Spinal cord (tissue), 10 donors: Measurements from ENCODE around the gene IER3. TPM values are rescaled to one million over a fixed set of nuclear protein-coding genes. Genes with fewer than 3 reads are reported as not detected.
"Not testable (repeated sequence)": the region's sequence is repeated elsewhere in the genome, so short reads cannot be mapped to it uniquely, and the experiment has no call there.

Experiments
- DNase-seq, 6 donors: peaks; one replicate each; pipeline versions ENCODE4 v3.0.0 to v3.0.0-alpha.2; 2013 to 2015; ENCODE audit warnings: low spot score in 6 of 6, low read depth in 4 of 6
- H3K27ac ChIP-seq: one replicate; pipeline ENCODE4 v1.5.1; 2013; ENCODE audit warnings: low read depth, low read length, control low read depth
- H3K27me3 ChIP-seq: one replicate; pipeline ENCODE4 v1.6.1; 2013; ENCODE audit warnings: low read length; ENCODE audit not compliant: control insufficient read depth, insufficient read depth
- H3K36me3 ChIP-seq: one replicate; pipeline ENCODE4 v1.6.1; 2013; ENCODE audit warnings: low read length; ENCODE audit not compliant: control insufficient read depth, insufficient read depth
- H3K4me1 ChIP-seq: one replicate; pipeline ENCODE4 v1.6.1; 2013; ENCODE audit warnings: low read length; ENCODE audit not compliant: control insufficient read depth, insufficient read depth
- H3K4me3 ChIP-seq: one replicate; pipeline ENCODE4 v1.5.1; 2013; ENCODE audit warnings: low read depth, low read length, control low read depth
- H3K9me3 ChIP-seq: one replicate; pipeline ENCODE4 v1.6.1; 2013; ENCODE audit warnings: low read length; ENCODE audit not compliant: control insufficient read depth, insufficient read depth
- WGBS: methylation state at CpG from one replicate; pipeline ENCODE4 v1.1.5; 2013; ENCODE audit warnings: missing lambda C conversion rate; ENCODE audit not compliant: insufficient coverage; 5-methylcytosine and 5-hydroxymethylcytosine counted together
- polyA plus RNA-seq, 2 donors: library from polyadenylated mRNA; unstranded; fragments of 120-200 nt; gene quantifications; one replicate each; pipeline ENCODE4 v1.2.1, GENCODE V29; 2013; ENCODE audit not compliant: insufficient read length in 2 of 2
- total RNA-seq, 2 donors: library from RNA; depleted of rRNA in 1 of 2; stranded (reverse); fragments of 120-200 nt in 1 of 2; fragments of >200 nt in 1 of 2; gene quantifications; one replicate each; pipeline versions ENCODE4 v1.2.3 to v1.2.4, GENCODE V29; 2013 to 2014
- donor health status: healthy.

Gene IER3
- total and polyA plus RNA-seq, 4 donors: 6.8 to 23.9 (median 10.0) TPM

- 87% methylated on average over 4 of the region's 5 CpGs for WGBS
- Histone ChIP-seq H3K36me3 (no peaks in the 10 kb centered on the region), H3K4me1 (peaks cover 10% of the 10 kb centered on the region), H3K4me3 (no peak overlapping the region), H3K9me3 (no peaks in the 10 kb centered on the region), H3K27me3 (no peaks in the 10 kb centered on the region), H3K27ac (peak overlapping the region; percentile 33)
- no peak for DNase-seq
Measured at GRCh38 chr6:30769853-30770524, 25.6 kb upstream of the IER3 start.

- Histone ChIP-seq H3K27ac (peak overlapping the region; percentile 33), H3K4me1 (peaks cover 10% of the 10 kb centered on the region), H3K4me3 (no peak overlapping the region), H3K27me3 (no peaks in the 10 kb centered on the region), H3K36me3 (no peaks in the 10 kb centered on the region), H3K9me3 (no peaks in the 10 kb centered on the region)
- 53% methylated on average over 9 of the region's 16 CpGs for WGBS
- DNase-seq: no peak
Measured at GRCh38 chr6:30769088-30769852, 24.9 kb upstream of the IER3 start.

DNA sequence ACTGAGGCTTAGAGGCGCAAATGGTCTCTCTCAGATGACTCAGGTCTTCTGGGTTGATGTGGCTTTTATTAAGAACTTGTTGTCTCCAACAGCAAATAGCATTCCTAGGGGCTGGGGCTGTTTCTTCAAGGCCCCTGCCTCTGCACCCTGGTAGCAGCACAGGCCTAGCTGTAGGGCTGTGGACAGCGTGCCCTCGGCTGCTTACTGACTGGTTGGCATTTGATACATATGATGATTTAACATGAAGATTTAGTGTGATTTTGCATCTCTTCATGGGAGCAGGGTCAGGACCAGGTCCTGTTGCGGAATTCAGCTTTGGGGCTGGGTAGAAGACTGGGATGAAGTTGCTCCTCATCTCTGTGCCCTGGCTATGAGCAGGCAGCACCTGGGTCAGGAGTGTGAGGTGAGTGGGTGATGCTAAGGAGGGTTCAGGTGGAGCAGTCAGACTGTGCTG, 24.3 kb upstream of the IER3 start:
- Histone ChIP-seq H3K4me1 (peaks cover 16% of the 10 kb centered on the region), H3K4me3 (no peak overlapping the region), H3K9me3 (no peaks in the 10 kb centered on the region), H3K27me3 (no peaks in the 10 kb centered on the region), H3K36me3 (no peaks in the 10 kb centered on the region), H3K27ac (no peak overlapping the region)
- 98% methylated on average over 3 of the region's 4 CpGs for WGBS
- DNase-seq: no peak

DNA sequence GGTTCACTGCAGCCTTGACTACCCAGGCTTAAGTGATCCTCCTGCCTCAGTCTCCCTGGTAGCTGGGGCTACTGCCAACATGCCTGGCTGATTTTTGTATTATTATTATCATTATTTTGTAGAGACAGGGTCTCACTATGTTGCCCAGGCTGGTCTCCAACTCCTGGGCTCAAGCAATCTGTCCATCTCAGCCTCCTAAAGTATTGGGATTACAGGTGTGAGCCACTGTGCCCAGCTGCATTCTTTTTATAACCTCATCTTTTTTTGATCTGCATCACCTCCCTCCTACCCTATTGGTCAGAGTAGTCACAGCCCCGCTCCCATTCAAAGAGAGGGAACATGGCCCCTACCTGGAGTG, 23.6 kb upstream of the IER3 start:
- no peaks in the 10 kb centered on the region for H3K9me3 ChIP-seq
- no peaks in the 10 kb centered on the region for H3K36me3 ChIP-seq
- H3K4me3 ChIP-seq: no peak overlapping the region
- no CpG with 5 or more reads among the region's 1 CpG for WGBS
- no peak overlapping the region for H3K27ac ChIP-seq
- H3K27me3 ChIP-seq: no peaks in the 10 kb centered on the region
- DNase-seq: no peak
- H3K4me1 ChIP-seq: peaks cover 18% of the 10 kb centered on the region

DNA sequence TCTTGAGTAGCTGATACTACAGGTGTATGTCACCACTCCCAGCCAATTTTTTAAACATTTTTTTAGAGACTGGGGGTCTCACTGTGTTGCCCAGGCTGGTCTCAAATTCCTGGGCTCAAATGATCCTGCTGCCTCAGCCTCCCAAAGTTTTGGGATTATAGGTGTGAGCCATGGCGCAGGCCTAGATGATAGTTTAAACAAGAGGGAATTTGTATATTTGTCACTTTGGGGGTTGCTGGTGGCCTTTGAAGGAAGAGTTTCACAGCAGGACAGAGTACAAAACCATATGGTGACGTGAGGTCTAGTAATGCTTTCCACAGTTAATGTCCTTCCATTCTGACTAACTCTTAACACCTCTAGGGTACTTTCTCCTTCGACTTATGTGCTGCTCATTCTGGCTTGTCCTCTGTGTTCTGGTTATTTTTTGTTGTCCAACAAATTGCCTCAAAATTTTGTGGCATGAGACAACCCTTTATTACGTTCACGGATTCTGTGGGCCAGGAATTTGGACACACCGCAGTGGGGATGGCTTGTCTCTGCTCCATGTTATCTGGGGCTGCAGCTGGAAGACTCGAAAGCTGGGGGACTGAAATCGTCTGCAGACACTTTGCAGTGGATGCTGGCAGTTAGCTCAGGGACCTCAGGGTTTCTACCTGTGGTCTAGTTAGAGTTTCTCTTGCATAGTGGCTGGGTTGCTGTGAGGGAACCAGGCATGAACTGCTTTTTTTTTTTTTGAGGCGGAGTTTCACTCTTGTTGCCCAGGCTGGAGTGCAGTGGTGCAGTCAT, 23.0 kb upstream of the IER3 start:
- peaks cover 18% of the 10 kb centered on the region for H3K4me1 ChIP-seq
- no peaks in the 10 kb centered on the region for H3K36me3 ChIP-seq
- no peak overlapping the region for H3K4me3 ChIP-seq
- H3K9me3 ChIP-seq: no peaks in the 10 kb centered on the region
- 87% methylated on average over 8 of the region's 9 CpGs for WGBS
- no peak overlapping the region for H3K27ac ChIP-seq
- H3K27me3 ChIP-seq: no peaks in the 10 kb centered on the region
- no peak for DNase-seq

DNA sequence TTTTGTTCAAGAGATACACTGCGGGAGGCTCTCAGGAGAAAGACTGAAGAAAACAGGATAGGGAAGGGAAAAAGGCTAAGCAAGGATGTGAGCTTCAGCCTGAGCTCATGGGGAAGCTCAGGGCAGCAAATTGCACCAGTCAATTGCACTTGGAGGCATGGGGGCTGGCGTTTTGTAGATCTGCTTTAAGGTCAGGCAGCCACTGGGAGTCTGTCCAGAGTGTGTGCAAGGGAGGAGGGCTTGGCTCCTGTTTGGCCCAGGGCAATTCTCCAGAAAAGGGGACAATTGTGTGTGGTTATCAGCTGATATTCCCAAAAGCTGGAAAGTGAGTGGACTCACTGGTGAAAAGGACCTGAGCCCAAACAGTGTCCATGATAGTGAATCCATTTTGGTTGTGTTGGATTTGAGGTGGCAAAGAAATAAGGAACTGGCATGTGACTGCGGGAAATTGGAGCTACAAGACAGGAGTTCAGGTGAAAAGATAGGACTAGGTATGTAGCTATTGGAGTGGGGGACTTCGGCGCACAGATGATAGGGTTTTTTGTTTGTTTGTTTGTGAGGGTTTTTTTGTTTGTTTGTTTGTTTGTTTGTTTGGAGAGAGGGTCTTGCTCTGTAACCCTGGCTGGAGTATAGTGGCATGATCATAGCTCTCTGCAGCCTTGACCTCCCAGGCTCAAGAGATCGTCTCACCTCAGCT, 22.3 kb upstream of the IER3 start:
- Histone ChIP-seq H3K4me1 (peaks cover 18% of the 10 kb centered on the region), H3K36me3 (no peaks in the 10 kb centered on the region), H3K9me3 (no peaks in the 10 kb centered on the region), H3K4me3 (no peak overlapping the region), H3K27ac (no peak overlapping the region), H3K27me3 (no peaks in the 10 kb centered on the region)
- WGBS: 64% methylated on average over 3 of the region's 6 CpGs
- no peak for DNase-seq

DNA sequence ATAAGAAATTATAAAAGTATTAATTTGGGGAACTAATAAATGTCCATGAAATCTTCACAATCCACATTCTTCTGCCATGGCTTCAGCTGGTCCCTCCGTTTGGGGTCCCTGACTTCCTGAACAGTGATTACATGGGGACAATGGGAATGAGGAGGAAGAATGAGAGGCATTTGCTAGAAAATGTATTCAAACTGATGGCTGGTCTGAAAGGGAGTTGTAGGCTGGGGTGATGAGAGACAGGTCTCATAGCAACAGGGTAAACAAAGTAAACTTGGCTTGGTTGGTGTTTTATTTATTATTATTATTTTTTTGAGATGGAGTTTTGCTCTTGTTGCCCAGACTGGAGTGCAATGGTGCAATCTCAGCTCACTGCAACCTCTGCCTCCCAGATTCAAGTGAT, 21.1 kb upstream of the IER3 start:
- not testable (repeated sequence) for H3K36me3 ChIP-seq, H3K27me3 ChIP-seq, H3K27ac ChIP-seq, H3K9me3 ChIP-seq, DNase-seq, H3K4me3 ChIP-seq
- peaks cover 18% of the 10 kb centered on the region for H3K4me1 ChIP-seq
- WGBS: no CpG with 5 or more reads among the region's 1 CpG

DNA sequence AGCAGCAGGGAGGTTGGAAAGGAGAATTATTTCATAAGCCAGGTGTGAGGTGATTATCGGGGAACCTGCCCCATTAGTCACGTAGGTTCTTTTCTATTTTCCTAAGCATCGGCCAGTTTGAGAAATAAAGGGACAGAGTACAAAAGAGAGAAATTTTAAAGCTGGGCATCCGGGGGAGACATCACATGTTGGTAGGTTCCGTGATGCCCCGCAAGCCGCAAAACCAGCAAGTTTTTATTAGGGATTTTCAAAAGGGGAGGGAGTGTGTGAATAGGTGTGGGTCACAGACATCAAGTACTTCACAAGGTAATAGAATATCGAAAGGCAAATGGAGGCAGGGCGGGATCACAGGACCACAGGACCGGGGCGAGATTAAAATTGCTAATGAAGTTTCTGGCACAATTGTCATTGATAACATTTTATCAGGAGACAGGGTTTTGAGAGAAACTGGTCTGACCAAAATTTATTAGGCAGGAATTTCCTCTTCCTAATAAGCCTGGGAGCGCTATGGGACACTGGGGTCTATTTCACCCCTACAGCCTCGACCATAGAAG, 20.2 kb upstream of the IER3 start:
- 63% methylated on average over 6 of the region's 13 CpGs for WGBS
- not testable (repeated sequence) for H3K36me3 ChIP-seq, H3K4me3 ChIP-seq, H3K9me3 ChIP-seq, DNase-seq, H3K27me3 ChIP-seq
- Histone ChIP-seq H3K4me1 (peaks cover 16% of the 10 kb centered on the region), H3K27ac (peak overlapping the region; percentile 80)
